OCI-LY1 (cell line): Measurements from ENCODE around the gene REEP5.

Experiments used
- H2AFZ ChIP-seq: fragments of 200-600 bp; sonication (generic), shearing (Covaris generic); 2 replicates; pipeline ENCODE4 v1.6.0; 2014; ENCODE audit warnings: antibody characterized with exemption, mild to moderate bottlenecking, low read length
- H3F3A ChIP-seq: fragments of 200-600 bp; sonication (generic), shearing (Covaris generic); 2 replicates; pipeline ENCODE4 v1.6.0; 2014; ENCODE audit warnings: mild to moderate bottlenecking, antibody characterized with exemption, low read length, moderate library complexity; ENCODE audit not compliant: insufficient read depth
- H3K27ac ChIP-seq: fragments of 200-600 bp; sonication (generic); 2 replicates; pipeline ENCODE4 v1.5.1; 2014; ENCODE audit warnings: low read length, mixed run types, mild to moderate bottlenecking, low read depth; ENCODE audit not compliant: poor library complexity, severe bottlenecking
- H3K27me3 ChIP-seq: fragments of 200-600 bp; sonication (generic); 2 replicates; pipeline ENCODE4 v1.6.0; 2014; ENCODE audit warnings: antibody characterized with exemption, mild to moderate bottlenecking, low read length, moderate library complexity; ENCODE audit not compliant: insufficient read depth
- H3K36me3 ChIP-seq: fragments of 200-600 bp; sonication (generic); 2 replicates; pipeline ENCODE4 v1.6.1; 2014; ENCODE audit warnings: mild to moderate bottlenecking, antibody characterized with exemption, low read length, moderate library complexity, mixed read lengths; ENCODE audit not compliant: insufficient read depth
- H3K4me1 ChIP-seq: fragments of 200-600 bp; sonication (generic); 2 replicates; pipeline ENCODE4 v1.5.1; 2014; ENCODE audit warnings: mild to moderate bottlenecking, low read length, moderate library complexity; ENCODE audit not compliant: insufficient read depth, severe bottlenecking
- H3K4me2 ChIP-seq: fragments of 200-600 bp; sonication (generic), shearing (Covaris generic); 2 replicates; pipeline ENCODE4 v1.6.1; 2014; ENCODE audit warnings: low read length
- H3K4me3 ChIP-seq: fragments of 200-600 bp; sonication (generic); 2 replicates; pipeline ENCODE4 v1.5.1; 2014; ENCODE audit warnings: low read length, low read depth, mild to moderate bottlenecking, mixed read lengths; ENCODE audit not compliant: poor library complexity, severe bottlenecking
- H3K79me2 ChIP-seq: fragments of 200-600 bp; shearing (Covaris generic); 2 replicates; pipeline ENCODE4 v1.6.1; 2016; ENCODE audit warnings: mixed run types, low read length, mixed read lengths; ENCODE audit not compliant: insufficient read depth
- H3K9ac ChIP-seq: fragments of 200-600 bp; sonication (generic), shearing (Covaris generic); 2 replicates; pipeline ENCODE4 v1.6.1; 2014; ENCODE audit warnings: mild to moderate bottlenecking, low read length, mixed read lengths
- H3K9me2 ChIP-seq: fragments of 200-600 bp; sonication (generic), shearing (Covaris generic); 2 replicates; pipeline ENCODE4 v1.6.1; 2014; ENCODE audit warnings: low read depth, mild to moderate bottlenecking, low read length, mixed read lengths
- H3K9me3 ChIP-seq: fragments of 200-600 bp; shearing (Covaris generic); 2 replicates; pipeline ENCODE4 v1.6.1; 2014; ENCODE audit warnings: low read length, mixed read lengths
- H4K20me1 ChIP-seq: fragments of 200-600 bp; sonication (generic), shearing (Covaris generic); 2 replicates; pipeline ENCODE4 v1.6.0; 2016; ENCODE audit warnings: mild to moderate bottlenecking, low read length; ENCODE audit not compliant: insufficient read depth
- CTCF ChIP-seq: fragments of 200-600 bp; sonication (generic), shearing (Covaris generic); IDR thresholded peaks from 2 replicates; pipeline ENCODE4 v1.5.1; 2017; ENCODE audit warnings: mild to moderate bottlenecking, antibody characterized with exemption, low read length, moderate library complexity, mixed read lengths
- EZH2 ChIP-seq: fragments of 200-600 bp; sonication (generic), shearing (Covaris generic); IDR thresholded peaks from 2 replicates; pipeline ENCODE4 v1.8.0; 2017; ENCODE audit warnings: borderline replicate concordance, mixed run types, mild to moderate bottlenecking, antibody characterized with exemption, low read length, moderate library complexity, mixed read lengths

REEP5 gene

GRCh38 chr5:112857866-112858265, 64.2 kb downstream of the REEP5 start:
- peaks cover 11% of the 10 kb centered on the region; the same call in 1 of the 2 replicates for H3K9me3 ChIP-seq
- H3K4me2 ChIP-seq: no peak overlapping the region
- peaks cover 19% of the 10 kb centered on the region for H3K4me1 ChIP-seq
- no peaks in the 10 kb centered on the region for H3F3A ChIP-seq
- peaks cover 7% of the 10 kb centered on the region; the same call in 1 of the 2 replicates for H3K36me3 ChIP-seq
- H3K9ac ChIP-seq: no peak overlapping the region
- H3K9me2 ChIP-seq: no peaks in the 10 kb centered on the region
- no peak overlapping the region for H3K27ac ChIP-seq
- H3K4me3 ChIP-seq: no peak overlapping the region
- no peaks in the 10 kb centered on the region for H4K20me1 ChIP-seq
- peaks cover 17% of the 10 kb centered on the region for H3K79me2 ChIP-seq
- no peaks in the 10 kb centered on the region; the same call in 1 of the 2 replicates for H3K27me3 ChIP-seq
- no peak for TF ChIP-seq CTCF
- no peak overlapping the region for H2AFZ ChIP-seq

DNA sequence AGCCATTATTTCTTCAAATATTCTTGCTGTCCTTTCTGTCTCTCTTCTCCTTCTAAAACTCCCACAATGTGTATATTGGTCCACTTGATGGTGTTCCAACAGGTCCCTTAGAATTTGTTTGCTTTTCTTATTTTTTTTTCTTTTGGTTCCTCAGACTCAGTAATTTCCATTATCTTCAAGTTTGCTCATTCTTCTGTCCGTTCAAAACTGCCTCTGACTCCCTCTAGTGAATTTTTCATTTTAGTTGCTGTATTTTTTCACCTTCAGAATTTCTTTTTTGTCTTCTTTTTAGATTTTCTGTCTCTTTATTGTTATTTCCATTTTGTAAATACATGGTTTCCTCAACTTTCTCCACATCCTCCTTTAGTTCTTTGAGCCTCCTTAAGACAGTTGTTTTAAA, 67.4 kb downstream of the REEP5 start:
- TF ChIP-seq EZH2 (no peak), CTCF (no peak)
- Histone ChIP-seq H3K4me3 (no peak overlapping the region), H2AFZ (no peak overlapping the region), H4K20me1 (no peaks in the 10 kb centered on the region), H3K36me3 (no peaks in the 10 kb centered on the region), H3K4me1 (no peaks in the 10 kb centered on the region), H3K79me2 (no peaks in the 10 kb centered on the region), H3F3A (no peaks in the 10 kb centered on the region), H3K9me3 (peaks cover 11% of the 10 kb centered on the region; the same call in 1 of the 2 replicates), H3K9ac (no peak overlapping the region), H3K9me2 (no peaks in the 10 kb centered on the region), H3K4me2 (no peak overlapping the region), H3K27me3 (no peaks in the 10 kb centered on the region; the same call in 1 of the 2 replicates), H3K27ac (no peak overlapping the region)

DNA sequence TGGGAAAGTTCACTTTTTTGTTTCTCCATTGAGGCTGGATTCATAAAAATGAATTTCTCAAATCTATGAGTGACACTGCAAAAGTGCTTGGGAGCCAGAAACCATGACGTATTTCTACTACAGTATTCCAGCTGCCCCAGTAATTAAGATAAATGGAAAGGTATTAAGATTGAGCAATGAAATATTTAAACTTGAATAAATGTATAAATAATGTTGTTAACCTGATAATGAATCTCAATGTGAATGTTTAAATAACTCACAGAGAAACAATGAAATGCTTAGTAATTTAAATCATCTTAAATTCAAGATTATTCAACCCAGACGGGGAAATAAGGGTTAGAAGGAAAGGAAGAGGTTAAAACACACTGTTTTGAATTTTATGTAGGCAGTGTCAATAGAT, 72.1 kb downstream of the REEP5 start:
- H3K4me3 ChIP-seq: no peak overlapping the region
- no peak overlapping the region for H3K4me2 ChIP-seq
- no peaks in the 10 kb centered on the region for H3K9me2 ChIP-seq
- no peaks in the 10 kb centered on the region for H3K36me3 ChIP-seq
- no peaks in the 10 kb centered on the region for H4K20me1 ChIP-seq
- no peak overlapping the region for H3K27ac ChIP-seq
- TF ChIP-seq EZH2 (no peak), CTCF (no peak)
- peaks cover 8% of the 10 kb centered on the region; the same call in 1 of the 2 replicates for H3K9me3 ChIP-seq
- H3K4me1 ChIP-seq: no peaks in the 10 kb centered on the region
- H3F3A ChIP-seq: 0 out of 2 replicates have a peak, but pooled peaks cover 6% of the 10 kb centered on the region
- no peak overlapping the region for H2AFZ ChIP-seq
- H3K79me2 ChIP-seq: no peaks in the 10 kb centered on the region
- H3K9ac ChIP-seq: no peak overlapping the region
- H3K27me3 ChIP-seq: no peaks in the 10 kb centered on the region
